OCI-LY3 (cell line): ENCODE data around the gene SPATA31E1.

ENCODE experiments used
- CTCF ChIP-seq: fragments of 200-600, 300-600 bp; sonication (generic); IDR thresholded peaks from 2 replicates; pipeline ENCODE4 v1.5.1; 2014; ENCODE audit warnings: antibody characterized with exemption, low read length, low read depth
- EZH2phosphoT487 ChIP-seq: fragments of 200-600 bp; shearing (Covaris generic); IDR thresholded peaks from 2 replicates; pipeline ENCODE4 v1.6.1; 2018; ENCODE audit warnings: antibody characterized with exemption, mixed run types, low read depth

- no peak for TF ChIP-seq CTCF
- no peak for TF ChIP-seq EZH2phosphoT487
These were observed 24.7 kb upstream of the SPATA31E1 start for GRCh38 chr9:87857948-87858335.
